Hindlimb muscle (tissue), 1 donor: ENCODE measurements around the gene PLAC1. TPM values are rescaled to one million over a fixed set of nuclear protein-coding genes. Genes with fewer than 3 reads are reported as not detected.
A peak's percentile ranks its signal among the peaks of the same experiment; 100 is the strongest.

Experiments
- DNase-seq: peaks from one replicate; pipeline ENCODE4 v3.0.0-alpha.2; 2013
- polyA plus RNA-seq: library from polyadenylated mRNA; unstranded; fragments of 120-200 nt; gene quantifications from one replicate; pipeline ENCODE4 v1.2.1, GENCODE V29; 2013; ENCODE audit not compliant: insufficient read length

Gene PLAC1
- polyA plus RNA-seq, 1 donor, result 1.4 TPM

DNA sequence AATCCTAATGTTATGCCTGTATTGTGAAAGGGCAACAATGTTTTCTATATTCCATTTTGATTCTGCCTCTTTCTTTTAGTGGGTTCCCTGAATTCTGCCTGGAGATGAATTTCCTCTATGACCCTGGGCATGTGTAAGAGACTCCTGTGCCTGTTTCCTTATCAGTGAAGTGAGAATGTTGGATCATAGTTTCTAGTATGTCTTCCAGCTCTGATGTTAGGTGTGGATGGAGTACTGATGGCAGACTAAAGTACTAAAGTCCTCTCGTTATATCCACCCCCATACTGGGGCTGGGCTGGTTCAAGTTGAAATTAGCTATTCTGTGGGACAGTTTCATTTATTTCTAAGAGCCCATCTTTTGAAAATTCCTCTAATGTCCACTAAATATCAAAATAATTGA, 29.6 kb downstream of the PLAC1 start:
- DNase-seq, result no peak

DNA sequence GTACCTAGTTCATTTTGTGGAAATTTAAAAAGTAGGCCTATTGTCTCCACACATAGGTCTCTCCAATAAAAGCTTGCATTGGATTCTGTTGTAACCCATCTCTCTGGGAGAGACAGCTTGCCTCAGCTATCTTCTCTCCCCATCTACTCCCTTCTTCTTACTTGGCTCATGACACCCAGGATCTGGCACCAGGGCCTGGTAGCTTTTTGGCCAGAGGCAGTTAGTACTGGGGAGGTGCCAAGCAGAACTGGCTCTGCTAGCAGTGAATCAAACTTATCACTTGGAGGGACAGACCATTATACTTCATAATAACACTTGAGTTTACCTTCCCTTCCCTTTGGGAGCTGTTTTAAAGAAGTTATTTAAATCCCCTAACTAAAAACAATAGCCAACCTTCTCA, 31.8 kb downstream of the PLAC1 start:
- DNase-seq, result no peak

DNA sequence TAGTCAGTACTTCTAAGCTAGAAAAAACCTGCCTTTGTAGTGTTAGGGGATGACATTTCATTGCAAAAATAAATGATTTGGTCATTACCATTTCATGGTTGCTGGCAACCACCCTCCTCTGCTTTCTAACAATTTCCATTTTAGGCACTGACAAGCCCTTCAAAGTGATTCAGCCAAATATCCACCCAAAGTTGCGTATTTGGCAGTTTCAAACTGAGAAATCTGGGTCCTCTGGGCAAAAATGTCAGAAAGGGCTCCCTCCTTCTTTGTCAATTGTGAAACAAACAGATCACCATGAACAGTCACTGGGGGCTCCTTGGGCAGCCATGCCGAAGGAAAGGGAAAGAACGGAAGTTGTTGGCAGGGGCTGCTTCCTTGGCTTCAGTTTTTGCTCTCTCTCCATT, 33.0 kb downstream of the PLAC1 start:
- no peak for DNase-seq

DNA sequence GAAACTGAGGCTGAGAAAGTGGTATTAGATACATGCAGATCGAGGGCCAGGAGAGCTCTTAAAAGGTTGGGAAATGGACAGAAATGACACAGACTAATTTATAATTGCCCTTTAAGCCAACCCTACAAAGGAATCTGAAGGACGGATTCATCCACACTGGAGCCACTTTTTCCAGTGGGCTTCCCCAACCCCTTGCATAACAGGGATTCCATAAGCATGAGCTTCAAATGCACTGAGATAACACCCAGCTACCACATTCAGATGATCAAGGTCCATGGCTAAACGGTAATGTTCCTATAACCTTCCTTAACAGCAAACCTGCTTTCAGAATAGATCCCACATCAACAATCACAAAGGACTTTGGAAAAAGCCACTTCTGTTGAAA, 34.2 kb downstream of the PLAC1 start:
- no peak for DNase-seq

DNA sequence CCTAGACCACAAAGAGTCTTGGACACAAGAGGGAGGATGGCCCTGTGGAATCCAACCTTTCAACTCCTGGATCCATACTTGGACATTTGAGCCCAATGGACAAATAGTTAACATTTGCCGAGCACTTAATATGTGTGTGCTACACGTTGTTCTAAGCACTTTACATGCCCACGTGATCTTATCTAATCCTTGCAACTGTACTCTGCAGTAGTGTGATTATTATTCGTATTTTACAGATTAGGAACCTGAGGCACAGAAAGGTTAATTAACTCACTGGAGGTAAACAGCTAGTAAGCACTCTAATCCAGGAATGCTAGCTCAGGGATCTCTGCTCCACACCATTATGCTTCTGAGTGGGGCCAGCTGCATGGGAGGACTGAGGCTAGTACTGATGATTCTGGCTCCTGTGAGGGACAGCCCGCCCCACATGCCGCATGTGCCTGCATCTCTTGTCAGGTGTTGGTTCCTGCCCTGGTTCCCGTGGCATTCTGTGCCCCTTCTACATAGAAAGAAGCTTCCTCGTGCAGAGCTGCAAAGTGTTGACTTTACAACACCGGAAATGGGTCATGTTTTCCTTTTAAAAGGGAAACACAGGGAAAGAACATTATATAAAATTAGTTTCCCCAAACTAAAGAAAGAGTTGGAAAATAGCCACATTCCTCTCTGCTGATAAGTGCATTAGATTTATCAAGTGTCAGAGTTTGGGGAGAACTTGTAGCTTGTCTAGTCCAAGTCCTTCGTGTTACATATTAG, 34.8 kb downstream of the PLAC1 start:
- no peak for DNase-seq

DNA sequence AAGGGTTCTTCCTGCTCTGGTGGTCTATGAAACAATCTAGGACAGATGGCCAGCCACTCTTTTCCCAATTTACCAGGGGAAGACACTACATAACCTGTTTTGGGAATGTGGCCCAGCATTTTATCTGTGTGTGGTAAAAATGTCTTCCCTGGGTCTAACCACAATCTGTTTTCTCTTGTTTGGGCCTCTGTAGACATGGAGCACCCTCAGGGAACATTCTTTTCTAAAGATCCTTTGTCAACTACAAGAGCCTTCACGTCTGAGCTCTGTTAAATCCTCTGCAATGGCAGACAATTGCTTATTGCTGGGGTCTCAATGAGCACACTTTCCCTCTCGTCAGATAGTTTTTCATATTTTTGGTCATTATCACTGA, 35.5 kb downstream of the PLAC1 start:
- DNase-seq, result no peak

DNA sequence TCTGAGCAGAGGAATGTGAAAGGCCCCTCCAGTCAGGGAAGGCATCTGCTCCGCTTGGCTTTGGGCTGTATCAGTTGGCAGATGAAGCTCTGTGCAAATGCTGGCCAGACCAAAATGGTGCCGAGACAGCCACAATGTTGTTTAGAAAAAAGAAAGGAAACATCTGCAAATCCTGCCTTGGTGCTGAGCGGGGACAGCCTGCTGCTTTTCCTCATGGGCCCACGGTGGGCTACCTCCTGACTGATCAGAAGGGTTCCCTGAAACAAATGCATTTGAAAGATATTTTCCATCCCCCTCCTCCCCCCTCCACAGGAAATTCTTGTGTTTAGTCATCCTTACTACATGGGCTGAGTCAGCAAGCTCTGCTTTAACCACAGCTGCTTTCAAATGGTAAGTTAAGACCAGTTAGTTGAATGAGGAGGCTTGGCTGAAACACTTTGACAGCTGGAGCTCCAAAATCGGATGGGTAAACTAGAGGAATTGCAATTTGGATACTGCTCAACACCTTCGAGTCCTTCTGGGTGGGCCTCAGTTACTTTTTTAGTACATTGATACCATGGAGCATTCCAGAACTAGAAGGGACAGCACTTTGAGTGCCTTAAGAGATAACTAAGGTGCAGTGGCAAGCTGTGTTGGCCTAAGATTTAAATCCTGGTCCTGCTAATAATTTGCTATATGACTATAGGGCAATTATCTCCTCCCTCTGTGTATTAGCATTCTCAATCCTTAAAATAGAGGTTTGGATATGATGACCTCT, 36.0 kb downstream of the PLAC1 start:
- peak; percentile 37 for DNase-seq

DNA sequence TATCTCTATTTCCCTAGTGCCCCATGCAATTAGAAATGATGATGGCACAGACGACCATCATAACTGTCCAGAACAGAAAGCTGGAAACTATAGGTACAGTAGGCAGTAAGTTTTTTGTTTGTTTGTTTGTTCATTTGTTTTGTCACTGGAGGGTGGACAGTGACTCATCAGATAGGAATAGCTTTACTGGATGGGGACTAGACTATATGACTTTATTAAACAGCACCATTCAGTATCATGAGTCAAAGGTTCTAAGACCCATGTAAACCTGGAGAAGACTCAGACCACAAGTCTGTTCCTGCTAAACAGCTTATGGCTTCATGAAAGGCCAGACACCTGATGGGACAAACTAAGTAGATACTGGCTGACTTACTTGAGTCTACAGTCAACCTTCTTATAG, 38.4 kb downstream of the PLAC1 start:
- no peak for DNase-seq

DNA sequence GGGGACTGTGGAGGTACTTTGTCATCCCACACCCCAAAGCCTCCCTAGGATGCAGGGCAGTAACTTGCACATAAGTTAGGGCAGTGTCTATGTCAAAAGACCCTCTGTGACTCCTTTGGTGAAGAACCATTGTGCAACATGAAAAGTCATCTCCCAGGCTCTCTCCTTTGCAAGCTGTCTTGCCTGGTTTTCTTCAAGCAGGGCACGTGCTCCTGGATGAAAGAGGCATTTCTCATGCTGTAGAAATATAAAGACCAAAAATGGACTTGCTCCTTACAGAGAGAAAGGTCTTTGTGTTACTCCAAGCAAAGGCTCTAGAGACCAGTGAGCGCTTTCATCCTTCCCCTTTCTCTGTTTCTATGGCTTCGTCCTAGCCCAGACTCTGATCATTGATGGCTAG, 44.9 kb downstream of the PLAC1 start:
- no peak for DNase-seq

DNA sequence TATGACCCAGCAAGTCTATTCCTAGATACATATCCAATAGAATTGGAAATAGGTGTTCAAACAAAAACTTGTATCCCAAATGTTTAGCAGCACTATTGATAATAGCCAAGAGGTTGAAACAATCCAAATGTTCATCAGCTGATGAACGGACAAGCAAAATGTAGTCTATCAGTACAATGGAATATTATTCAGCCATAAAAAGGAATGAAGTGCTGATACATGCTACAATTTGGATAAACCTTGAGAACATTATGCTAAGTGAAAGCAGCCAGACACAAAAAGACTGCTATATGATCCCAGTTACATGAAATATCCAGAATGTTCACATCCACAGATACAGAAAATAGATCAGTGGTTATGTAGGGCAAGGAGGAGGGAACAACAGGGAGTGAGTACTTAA, 50.1 kb downstream of the PLAC1 start:
- DNase-seq, result no peak

DNA sequence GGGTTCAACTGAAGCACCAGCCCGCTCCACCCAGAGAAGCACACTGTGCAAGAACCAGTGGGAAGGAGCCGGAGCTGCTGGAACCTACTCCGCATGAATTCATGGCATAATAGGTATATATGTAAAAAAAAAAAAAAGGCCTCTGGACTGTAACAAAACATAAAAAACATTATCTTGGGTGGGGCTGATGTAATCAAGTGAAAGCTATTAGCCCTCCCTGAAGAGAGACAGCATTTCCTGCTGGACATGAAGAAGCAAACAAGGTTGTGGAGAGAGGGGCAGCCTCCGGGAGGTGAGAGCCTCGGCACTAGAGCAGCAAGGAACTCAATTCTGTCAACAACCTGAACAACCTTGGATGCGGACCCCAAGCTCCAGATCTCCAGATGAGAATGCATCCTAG, 50.7 kb downstream of the PLAC1 start:
- no peak for DNase-seq

DNA sequence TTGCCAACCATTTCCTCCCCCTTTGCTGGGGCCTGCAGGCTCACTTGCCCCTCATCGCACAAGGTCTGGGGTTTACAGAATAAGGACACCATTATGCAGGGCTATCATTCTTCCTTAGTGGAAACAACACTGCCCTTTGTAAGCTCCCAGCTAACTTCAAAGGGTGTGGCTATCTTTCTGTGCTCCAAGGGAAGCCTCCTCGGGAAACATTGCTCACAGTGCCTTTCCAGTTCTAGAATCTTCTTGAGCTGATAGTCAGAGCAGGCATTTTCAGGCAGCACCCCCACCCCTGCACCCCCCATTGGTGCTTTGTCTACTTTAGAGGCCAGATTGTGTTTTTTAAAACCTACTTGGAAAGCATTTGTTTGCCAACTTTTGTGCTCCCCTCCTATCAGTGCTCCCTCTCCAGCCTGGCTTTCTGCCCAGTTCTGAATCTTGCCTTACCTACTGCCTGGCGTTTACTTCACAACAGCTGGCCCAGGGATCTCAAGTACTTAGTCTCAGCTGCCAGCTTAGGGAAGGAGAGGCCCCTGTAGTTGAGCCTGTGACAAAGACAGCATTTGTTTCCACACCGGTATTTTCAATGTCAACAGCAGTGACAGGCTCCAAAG, 53.5 kb downstream of the PLAC1 start:
- DNase-seq, result no peak

DNA sequence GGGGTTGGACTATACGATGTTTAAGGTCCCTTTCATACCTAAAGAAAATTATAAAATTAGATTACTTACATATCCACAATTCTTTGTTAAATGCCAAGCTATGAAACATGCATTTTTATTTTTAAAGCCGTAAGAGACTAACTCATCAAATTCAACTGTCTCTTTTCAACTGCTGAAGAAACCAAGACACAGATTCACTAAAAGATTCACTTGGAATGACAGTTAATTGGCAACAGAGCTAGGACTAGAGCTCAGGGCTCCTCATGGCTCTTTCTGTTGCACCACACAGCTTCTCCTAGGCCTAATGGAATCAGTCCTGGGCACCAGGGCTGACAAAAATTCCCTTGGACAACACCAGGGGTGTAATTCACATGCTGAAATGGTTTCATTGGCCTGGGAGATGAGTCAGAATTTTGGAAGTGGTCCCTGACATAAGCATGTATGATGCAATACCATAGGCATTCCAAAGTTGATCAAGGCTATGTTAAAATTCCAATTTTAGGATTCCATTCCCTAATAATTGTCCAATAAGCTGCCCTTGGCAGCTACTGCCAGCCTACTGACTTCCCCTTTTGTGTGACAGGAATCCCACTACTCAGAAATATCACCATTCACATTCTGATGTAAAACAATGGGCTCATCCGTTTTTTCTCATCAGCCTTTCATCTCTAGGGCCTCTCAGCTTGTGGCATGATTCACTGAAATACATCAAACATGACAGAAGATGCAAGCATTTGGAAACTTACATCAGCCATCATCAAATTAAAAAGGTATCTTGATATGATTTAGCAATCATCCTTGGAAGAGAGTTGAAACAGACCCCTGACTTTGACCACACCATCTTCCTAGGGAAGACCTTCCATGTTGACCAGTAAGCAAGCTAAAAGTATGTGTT, 54.2 kb downstream of the PLAC1 start:
- DNase-seq, result peak; percentile 52

DNA sequence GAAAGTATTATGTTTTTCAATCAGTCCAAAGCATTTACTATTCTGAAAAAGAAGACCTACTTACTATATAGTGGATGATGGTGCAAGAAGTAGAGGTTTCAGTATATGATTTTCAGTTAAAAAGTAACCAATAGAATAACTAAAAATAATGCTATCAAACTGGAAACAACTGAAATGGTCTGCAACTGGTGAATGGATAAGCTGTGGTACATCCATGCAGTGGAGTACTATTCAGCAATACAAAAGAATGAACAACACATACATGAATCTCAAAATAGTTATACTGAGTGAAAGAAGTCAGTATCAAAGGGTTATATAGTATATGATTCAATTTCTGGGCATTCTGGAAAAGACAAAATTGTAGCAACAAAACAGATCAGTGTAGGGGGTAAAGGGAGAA, 55.9 kb downstream of the PLAC1 start:
- no peak for DNase-seq

DNA sequence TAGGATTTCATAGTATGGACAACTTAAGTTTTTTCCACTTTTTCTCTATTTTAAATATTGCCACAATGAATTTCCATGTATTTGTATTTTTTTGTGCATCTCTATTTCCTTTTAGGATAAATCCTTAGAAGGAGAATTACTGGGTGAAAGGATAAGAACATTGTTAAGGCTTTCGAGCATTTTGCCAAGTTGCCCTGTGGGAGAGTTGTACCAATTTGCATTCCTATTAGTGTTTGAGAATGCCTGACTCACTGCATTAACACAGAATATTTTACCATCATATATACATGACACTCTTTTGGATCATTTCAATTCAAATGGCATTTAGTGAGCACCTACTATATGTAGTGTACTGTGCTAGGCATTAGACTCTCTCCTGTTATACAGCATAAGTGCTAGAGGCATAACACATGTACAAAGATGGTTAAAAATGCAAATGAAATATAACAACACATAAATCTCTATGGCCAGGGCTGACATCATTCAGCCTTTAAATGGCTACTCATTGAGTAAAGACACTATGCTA, 57.0 kb downstream of the PLAC1 start:
- no peak for DNase-seq

DNA sequence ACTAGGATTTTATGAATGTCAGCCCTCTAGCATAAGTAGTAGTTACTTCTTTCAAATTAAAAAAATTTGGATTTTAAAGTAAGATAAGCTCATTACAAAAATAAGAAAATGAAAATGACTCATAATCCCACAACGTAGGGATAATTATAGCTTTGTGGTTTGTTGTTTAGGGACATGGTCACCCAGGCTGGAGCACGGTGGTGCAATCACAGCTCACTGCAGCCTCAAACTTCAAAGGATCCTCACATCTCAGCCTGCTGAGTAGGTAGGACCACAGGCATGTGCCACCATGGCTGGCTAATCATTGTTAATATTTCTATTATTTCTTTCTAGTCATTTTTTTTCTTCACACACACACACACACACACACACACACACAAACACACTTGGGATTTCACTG, 57.6 kb downstream of the PLAC1 start:
- no peak for DNase-seq

DNA sequence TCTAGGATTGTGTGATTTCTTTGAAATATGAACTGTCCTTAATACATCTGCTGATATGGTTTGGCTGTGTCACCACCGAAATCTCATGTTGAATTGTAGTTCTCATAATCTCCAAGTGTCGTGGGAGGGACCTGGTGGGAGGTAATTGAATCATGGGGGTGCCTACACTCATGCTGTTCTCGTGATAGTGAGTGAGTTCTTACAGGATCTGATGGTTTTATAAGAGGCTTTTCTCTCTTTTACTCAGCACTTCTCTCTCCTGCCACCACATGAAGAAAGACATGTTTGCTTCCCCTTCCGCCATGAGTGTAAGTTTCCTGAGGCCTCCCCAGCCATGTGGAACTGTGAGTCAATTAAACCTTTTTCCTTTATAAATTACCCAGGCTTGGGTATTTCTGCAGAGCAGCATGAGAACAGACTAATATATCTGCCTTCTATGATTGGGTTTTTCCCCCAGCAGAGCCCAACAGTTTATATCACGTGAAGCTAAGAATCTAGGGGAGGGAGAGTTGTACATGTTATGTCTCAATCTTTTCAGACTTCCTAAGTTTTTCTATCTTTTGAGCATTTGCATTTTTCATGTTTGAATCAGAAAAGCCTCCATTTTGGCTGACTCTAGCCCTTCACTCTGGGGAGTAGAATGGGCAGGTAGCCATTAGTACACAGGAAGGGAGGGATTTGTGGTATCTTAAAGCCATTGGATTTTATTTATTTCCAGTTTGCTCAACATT, 58.9 kb downstream of the PLAC1 start:
- DNase-seq, result peak; percentile 83

DNA sequence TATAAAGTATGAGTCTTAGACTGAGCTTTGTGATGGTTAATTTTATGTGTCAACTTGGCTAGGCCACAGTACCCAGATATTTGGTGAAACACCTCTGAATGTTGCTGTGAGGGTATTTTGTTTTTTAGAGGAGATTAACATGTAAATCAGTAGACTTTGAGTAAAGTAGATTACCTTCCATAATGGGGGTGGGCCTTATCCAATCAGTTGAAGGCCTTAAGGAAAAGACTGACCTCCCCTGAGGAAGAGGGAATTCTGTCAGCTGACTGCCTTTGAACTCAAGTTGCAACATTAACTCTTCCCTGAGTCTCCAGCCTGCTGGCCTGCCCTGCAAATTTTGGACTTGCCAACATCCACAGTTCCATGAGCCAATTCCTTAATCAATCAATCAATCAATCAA, 66.0 kb downstream of the PLAC1 start:
- DNase-seq, result no peak

DNA sequence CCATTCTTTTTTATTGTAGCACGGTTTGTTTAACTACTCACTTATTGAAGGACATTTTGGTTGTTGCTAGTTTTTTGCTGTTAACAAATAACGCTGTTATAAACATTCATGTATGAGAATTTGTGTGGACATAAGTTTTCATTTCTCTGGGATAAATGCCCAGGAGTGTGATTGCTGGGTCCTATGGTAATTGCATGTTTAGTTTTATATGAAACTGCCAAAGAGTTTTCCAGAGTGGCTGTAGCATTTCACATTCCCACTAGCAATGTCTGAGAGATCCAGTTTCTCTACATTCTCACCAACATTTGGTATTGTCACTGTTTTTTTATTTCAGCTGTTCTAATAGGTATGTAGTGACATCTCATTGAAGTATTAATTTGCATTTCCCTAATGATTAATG, 66.8 kb downstream of the PLAC1 start:
- no peak for DNase-seq

DNA sequence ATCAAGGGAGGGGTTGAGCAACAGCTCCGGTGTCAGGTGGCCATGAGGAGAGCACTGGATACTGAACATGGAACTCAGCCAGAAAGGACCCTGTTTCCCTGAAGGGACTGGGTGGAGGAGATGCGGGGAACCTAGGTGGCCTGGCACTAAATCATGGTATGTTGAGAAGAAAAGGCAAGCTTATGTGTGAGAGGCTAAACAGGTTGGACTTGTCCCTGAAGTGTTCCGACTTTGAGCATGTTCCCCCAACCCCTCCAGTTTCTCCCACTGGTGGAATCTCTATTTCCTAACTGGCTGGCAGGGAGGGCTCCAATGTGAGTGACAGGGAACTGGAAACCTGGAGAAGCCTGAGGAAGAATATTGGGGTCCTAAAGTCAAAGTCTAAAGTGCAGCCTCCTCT, 69.5 kb downstream of the PLAC1 start:
- no peak for DNase-seq

DNA sequence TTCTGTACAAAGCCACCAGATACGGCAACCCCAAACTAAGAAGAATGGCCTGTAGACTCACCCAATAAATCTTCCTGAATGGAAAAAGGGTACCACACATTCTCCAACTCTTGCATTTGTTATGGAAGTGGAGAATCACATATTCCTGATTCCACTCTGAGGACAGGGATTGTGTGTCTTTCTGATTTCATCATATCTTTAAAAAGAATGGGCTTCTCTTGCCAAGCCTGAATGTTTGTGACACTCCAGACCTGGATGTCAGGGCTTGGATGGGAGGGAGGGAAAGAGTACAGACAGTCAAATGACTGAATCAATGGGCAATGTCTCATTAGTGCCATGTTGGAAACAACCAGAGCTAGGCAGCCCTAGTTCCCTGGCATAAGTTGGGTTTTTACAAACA, 77.4 kb downstream of the PLAC1 start:
- DNase-seq, result no peak

DNA sequence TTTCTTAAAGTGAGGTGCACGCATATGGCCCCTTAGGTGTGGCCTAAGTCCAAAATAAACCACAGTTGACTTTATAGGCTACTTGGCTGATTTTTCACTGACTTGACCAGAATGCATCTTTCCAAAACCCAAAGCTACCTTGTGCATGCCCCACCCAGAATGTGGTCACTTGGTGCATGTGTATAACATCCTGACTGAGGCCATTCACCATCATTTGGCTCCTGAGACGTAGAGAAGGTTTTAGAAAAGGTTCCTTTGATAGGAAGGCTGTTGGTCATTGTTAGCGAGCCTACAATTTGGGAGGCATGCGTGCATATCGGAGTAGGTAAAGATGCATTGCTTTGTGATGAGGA, 84.6 kb downstream of the PLAC1 start:
- DNase-seq, result no peak
